Loucy (cell line): ENCODE data around the gene AMZ2.
"Not testable (repeated sequence)": the region's sequence is repeated elsewhere in the genome, so short reads cannot be mapped to it uniquely, and the experiment has no call there.

ENCODE experiments used
- H2AFZ ChIP-seq: fragments of 200-600 bp; sonication (generic); 2 replicates; pipeline ENCODE4 v1.6.0; 2016; ENCODE audit warnings: antibody characterized with exemption, mild to moderate bottlenecking, low read length, moderate library complexity
- H3F3A ChIP-seq: fragments of 200-600 bp; 2 replicates; pipeline ENCODE4 v1.6.0; 2016; ENCODE audit warnings: antibody characterized with exemption, low read depth, mild to moderate bottlenecking
- H3K27me3 ChIP-seq: fragments of 200-600 bp; sonication (generic); 2 replicates; pipeline ENCODE4 v1.6.1; 2014; ENCODE audit warnings: low read length, mild to moderate bottlenecking; ENCODE audit not compliant: insufficient read depth, poor library complexity, severe bottlenecking
- H3K36me3 ChIP-seq: fragments of 200-600 bp; sonication (generic); 2 replicates; pipeline ENCODE4 v1.6.1; 2016; ENCODE audit warnings: low read length; ENCODE audit not compliant: insufficient read depth
- H3K4me1 ChIP-seq: fragments of 200-600 bp; sonication (generic); 2 replicates; pipeline ENCODE4 v1.5.1; 2014; ENCODE audit warnings: low read length, mild to moderate bottlenecking; ENCODE audit not compliant: insufficient read depth, poor library complexity, severe bottlenecking
- H3K4me2 ChIP-seq: fragments of 200-600 bp; sonication (generic); 2 replicates; pipeline ENCODE4 v1.6.0; 2014; ENCODE audit warnings: antibody characterized with exemption, low read length, low read depth, mild to moderate bottlenecking; ENCODE audit not compliant: poor library complexity, severe bottlenecking
- H3K4me3 ChIP-seq: fragments of 200-600 bp; sonication (generic); 2 replicates; pipeline ENCODE4 v1.5.1; 2014; ENCODE audit warnings: low read length, mild to moderate bottlenecking, mixed read lengths; ENCODE audit not compliant: poor library complexity, severe bottlenecking
- H3K79me2 ChIP-seq: fragments of 200-600 bp; sonication (generic); 2 replicates; pipeline ENCODE4 v1.6.1; 2014; ENCODE audit warnings: low read length; ENCODE audit not compliant: insufficient read depth
- H3K9ac ChIP-seq: fragments of 200-600 bp; sonication (generic); 2 replicates; pipeline ENCODE4 v1.6.0; 2014; ENCODE audit warnings: mild to moderate bottlenecking, low read depth, low read length, moderate library complexity; ENCODE audit not compliant: poor library complexity, severe bottlenecking
- H3K9me2 ChIP-seq: fragments of 200-600 bp; sonication (generic); replicated peaks from 2 replicates; pipeline ENCODE4 v1.6.1; 2016; ENCODE audit warnings: low read depth, low read length, mixed read lengths
- H3K9me3 ChIP-seq: fragments of 200-600 bp; sonication (generic); 2 replicates; pipeline ENCODE4 v1.6.1; 2014; ENCODE audit warnings: mild to moderate bottlenecking, antibody characterized with exemption, low read length, low read depth; ENCODE audit not compliant: insufficient read depth
- H4K20me1 ChIP-seq: fragments of 200-600 bp; sonication (generic); 2 replicates; pipeline ENCODE4 v1.6.0; 2014; ENCODE audit warnings: antibody characterized with exemption, low read length, mild to moderate bottlenecking; ENCODE audit not compliant: insufficient read depth, poor library complexity, severe bottlenecking
- CTCF ChIP-seq: fragments of 200-600 bp; sonication (generic); conservative IDR thresholded peaks from 2 replicates; pipeline ENCODE4 v1.5.1; 2014; ENCODE audit warnings: mild to moderate bottlenecking, antibody characterized with exemption, low read length
- EZH2phosphoT487 ChIP-seq: fragments of 200-600 bp; IDR thresholded peaks from 2 replicates; pipeline ENCODE4 v1.6.1; 2018; ENCODE audit warnings: antibody characterized with exemption, mild to moderate bottlenecking, moderate library complexity, borderline replicate concordance

AMZ2 gene

GRCh38 chr17:68207651-68208253 is 40.1 kb upstream of the AMZ2 start:
- Histone ChIP-seq H2AFZ (no peak overlapping the region), H3K4me2 (peak overlapping the region; percentile 99), H4K20me1 (peaks cover 13% of the 10 kb centered on the region), H3K9ac (peak overlapping the region; percentile 93), H3K4me3 (peak overlapping the region; percentile 99), H3K9me3 (no peaks in the 10 kb centered on the region), H3K27me3 (no peaks in the 10 kb centered on the region), H3K9me2 (no peaks in the 10 kb centered on the region), H3K79me2 (peaks cover 48% of the 10 kb centered on the region), H3K4me1 (peaks cover 24% of the 10 kb centered on the region), H3K36me3 (peaks cover 4% of the 10 kb centered on the region; the same call in 1 of the 2 replicates), H3F3A (0 out of 2 replicates have a peak, but pooled peaks cover 3% of the 10 kb centered on the region)
- TF ChIP-seq EZH2phosphoT487 (no peak), CTCF (no peak)

GRCh38 chr17:68208651-68209050 is 39.2 kb upstream of the AMZ2 start:
- Histone ChIP-seq H3K79me2 (peaks cover 48% of the 10 kb centered on the region), H3K4me3 (peak overlapping the region; percentile 99), H3K4me2 (peak overlapping the region; percentile 50), H3K4me1 (peaks cover 29% of the 10 kb centered on the region), H4K20me1 (peaks cover 13% of the 10 kb centered on the region)
- not testable (repeated sequence) for H3K9ac ChIP-seq, H2AFZ ChIP-seq, H3K27me3 ChIP-seq, H3K9me2 ChIP-seq, H3F3A ChIP-seq, H3K36me3 ChIP-seq, H3K9me3 ChIP-seq

GRCh38 chr17:68209191-68209900 is 38.5 kb upstream of the AMZ2 start:
- H3F3A ChIP-seq: not testable (repeated sequence)

GRCh38 chr17:68210570-68211315 is 37.1 kb upstream of the AMZ2 start:
- H3K4me2 ChIP-seq: peak overlapping the region; percentile 24
- peaks cover 7% of the 10 kb centered on the region for H3F3A ChIP-seq
- H3K27me3 ChIP-seq: no peaks in the 10 kb centered on the region
- H3K9ac ChIP-seq: no peak overlapping the region
- H3K36me3 ChIP-seq: peaks cover 4% of the 10 kb centered on the region; the same call in 1 of the 2 replicates
- H2AFZ ChIP-seq: no peak overlapping the region
- no peak overlapping the region for H3K4me3 ChIP-seq
- H3K9me2 ChIP-seq: no peaks in the 10 kb centered on the region
- peaks cover 39% of the 10 kb centered on the region for H3K4me1 ChIP-seq
- H3K79me2 ChIP-seq: peaks cover 61% of the 10 kb centered on the region
- TF ChIP-seq EZH2phosphoT487: no peak
- no peaks in the 10 kb centered on the region for H3K9me3 ChIP-seq
- peaks cover 20% of the 10 kb centered on the region for H4K20me1 ChIP-seq

More at GRCh38 chr17:68209191-68209900, 38.5 kb upstream of the AMZ2 start:
- H3K4me3 ChIP-seq, H3K27me3 ChIP-seq, H3K9me3 ChIP-seq, H3K36me3 ChIP-seq, H2AFZ ChIP-seq, H3K9ac ChIP-seq, H3K9me2 ChIP-seq: not testable (repeated sequence)
- H3K4me1 ChIP-seq: peaks cover 36% of the 10 kb centered on the region
- peaks cover 17% of the 10 kb centered on the region for H4K20me1 ChIP-seq
- H3K4me2 ChIP-seq: peak overlapping the region; percentile 50
- H3K79me2 ChIP-seq: peaks cover 54% of the 10 kb centered on the region

GRCh38 chr17:68213428-68214411 is 34.1 kb upstream of the AMZ2 start:
- peaks cover 50% of the 10 kb centered on the region for H3K79me2 ChIP-seq
- H3K4me2 ChIP-seq: peak overlapping the region; percentile 59
- H3K9ac ChIP-seq: peak overlapping the region; percentile 52
- peaks cover 35% of the 10 kb centered on the region for H3K4me1 ChIP-seq
- not testable (repeated sequence) for H3K9me3 ChIP-seq, H3K36me3 ChIP-seq, H3F3A ChIP-seq, H3K9me2 ChIP-seq, H3K27me3 ChIP-seq, H2AFZ ChIP-seq
- H4K20me1 ChIP-seq: peaks cover 11% of the 10 kb centered on the region
- peak overlapping the region; percentile 38 for H3K4me3 ChIP-seq
